GM11168 (cell line): Measurements from ENCODE around the gene SLC6A15.

Experiments used
- in situ Hi-C: fragments of 300-500 bp; cut with MboI; formaldehyde crosslinking; loops from one replicate; pipeline ENCODE4 v1.12.0; 2022; ENCODE audit warnings: low sequenced_read_pairs; ENCODE audit not compliant: unreplicated experiment

Gene SLC6A15

DNA sequence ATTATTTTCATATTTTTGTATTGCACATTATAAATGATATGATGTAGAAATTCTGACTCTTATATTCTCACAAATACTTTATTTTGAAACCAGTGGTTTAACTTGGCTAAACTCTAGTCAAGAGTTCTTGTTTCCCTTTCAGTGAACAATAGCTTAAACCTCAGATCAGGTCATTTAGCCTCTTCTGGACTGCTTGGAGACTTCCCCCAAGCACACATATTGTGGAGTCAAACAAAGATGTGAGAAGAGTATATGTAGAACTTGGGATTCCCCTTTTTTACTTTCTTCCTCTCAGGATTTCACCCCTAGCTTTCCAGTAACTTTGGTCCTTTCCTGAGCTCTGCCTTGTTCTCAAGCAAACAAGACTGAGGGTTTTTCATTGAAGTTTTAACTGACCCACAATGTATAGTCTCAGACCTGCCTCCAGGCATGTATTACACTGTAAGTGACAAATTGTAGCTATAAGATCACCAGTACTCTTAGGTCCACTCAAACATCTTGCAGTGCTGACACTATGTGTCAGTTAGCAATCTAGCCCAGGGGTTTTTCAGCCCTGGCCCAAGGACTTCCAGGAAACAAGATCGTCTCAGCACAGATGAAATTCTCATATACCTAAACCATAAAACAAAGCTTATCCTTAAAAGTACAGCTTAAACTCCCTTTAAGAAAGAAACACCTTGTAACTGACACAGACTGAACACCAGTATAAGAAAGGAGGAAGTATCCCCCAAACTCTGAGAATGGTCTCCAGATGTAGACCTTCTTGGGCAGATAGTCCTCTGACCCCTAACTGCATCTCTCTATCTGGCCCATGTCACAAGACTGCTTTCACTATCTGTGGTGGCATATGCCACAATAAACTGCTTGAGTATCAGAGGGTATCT lies 98.6 kb downstream of the SLC6A15 start:
- in situ Hi-C loops: no loop called here

DNA sequence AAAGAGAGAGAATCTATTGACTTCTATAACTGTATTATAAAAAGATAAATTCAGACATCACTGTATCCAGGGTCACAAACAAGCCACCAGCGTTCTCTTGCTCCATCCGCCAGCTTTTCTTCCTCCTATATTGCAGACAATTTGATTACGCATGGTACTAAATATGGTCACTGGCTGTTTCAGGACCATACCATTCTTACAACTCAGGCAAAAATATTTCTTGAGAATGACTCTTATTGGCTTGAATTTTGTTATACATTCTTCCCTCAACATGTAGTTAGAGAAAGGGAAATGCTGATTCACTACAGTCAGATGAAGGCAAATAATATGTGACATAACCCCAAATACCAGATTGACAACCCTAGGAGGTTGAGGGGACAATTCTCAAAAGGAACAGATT lies 101.3 kb downstream of the SLC6A15 start:
- in situ Hi-C loops: no loop called here

DNA sequence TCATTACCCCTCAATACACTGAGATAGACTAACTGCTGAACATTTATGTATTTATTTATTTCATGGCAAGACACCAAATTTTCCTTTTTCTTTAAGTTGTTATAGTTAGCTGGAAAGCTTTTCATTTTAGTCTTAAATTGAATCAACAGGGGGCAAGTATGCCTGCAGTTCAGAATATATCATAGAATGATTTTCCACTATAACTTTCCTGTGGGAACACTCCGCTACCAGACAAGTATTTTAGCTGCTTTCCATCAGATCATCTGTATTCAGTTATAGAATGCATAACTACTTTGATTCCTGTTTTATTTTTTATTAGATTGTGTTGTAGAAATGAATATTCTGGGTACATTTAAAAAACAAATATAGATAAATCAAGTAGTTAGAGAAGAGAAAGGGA lies 102.0 kb downstream of the SLC6A15 start:
- in situ Hi-C loops: no loop called here
